Neural crest cell (in vitro differentiated cells): ENCODE measurements around the gene HMGN1. TPM values are rescaled to one million over a fixed set of nuclear protein-coding genes. Genes with fewer than 3 reads are reported as not detected.
"Not testable (repeated sequence)": the region's sequence is repeated elsewhere in the genome, so short reads cannot be mapped to it uniquely, and the experiment has no call there.

Experiments
- DNase-seq: peaks from one replicate; pipeline ENCODE4 v3.0.0; 2021; ENCODE audit warnings: low read depth, mixed read lengths, low spot score
- H3K27ac Mint-ChIP-seq: one replicate; pipeline ENCODE4 v1.8.0; 2021; ENCODE audit warnings: mild to moderate bottlenecking, mixed read lengths; ENCODE audit not compliant: unreplicated experiment
- H3K27me3 Mint-ChIP-seq: 2 replicates; pipeline ENCODE4 v1.8.0; 2021; ENCODE audit warnings: low read depth, mild to moderate bottlenecking, mixed read lengths
- H3K36me3 Mint-ChIP-seq: 2 replicates; pipeline ENCODE4 v1.8.0; 2021; ENCODE audit warnings: low read depth, mild to moderate bottlenecking, mixed read lengths
- H3K4me1 Mint-ChIP-seq: 2 replicates; pipeline ENCODE4 v1.8.0; 2021; ENCODE audit warnings: mixed read lengths
- H3K4me3 Mint-ChIP-seq: one replicate; pipeline ENCODE4 v1.8.0; 2021; ENCODE audit warnings: mild to moderate bottlenecking, mixed read lengths
- H3K9me3 Mint-ChIP-seq: 2 replicates; pipeline ENCODE4 v1.8.0; 2021; ENCODE audit warnings: mixed read lengths
- total RNA-seq: library from RNA; stranded (reverse); gene quantifications from 2 replicates; pipeline ENCODE4 v1.2.1, GENCODE V29; 2021
- TF ChIP-seq, protein P1 (sequence below): fragments of 200-600 bp; sonication (generic); conservative IDR thresholded peaks from 2 replicates; pipeline ENCODE4 v1.5.0; 2021; ENCODE audit warnings: antibody characterized with exemption, mild to moderate bottlenecking

Gene HMGN1
- total RNA-seq, 1 donor from 2014 or later, result 589 TPM

DNA sequence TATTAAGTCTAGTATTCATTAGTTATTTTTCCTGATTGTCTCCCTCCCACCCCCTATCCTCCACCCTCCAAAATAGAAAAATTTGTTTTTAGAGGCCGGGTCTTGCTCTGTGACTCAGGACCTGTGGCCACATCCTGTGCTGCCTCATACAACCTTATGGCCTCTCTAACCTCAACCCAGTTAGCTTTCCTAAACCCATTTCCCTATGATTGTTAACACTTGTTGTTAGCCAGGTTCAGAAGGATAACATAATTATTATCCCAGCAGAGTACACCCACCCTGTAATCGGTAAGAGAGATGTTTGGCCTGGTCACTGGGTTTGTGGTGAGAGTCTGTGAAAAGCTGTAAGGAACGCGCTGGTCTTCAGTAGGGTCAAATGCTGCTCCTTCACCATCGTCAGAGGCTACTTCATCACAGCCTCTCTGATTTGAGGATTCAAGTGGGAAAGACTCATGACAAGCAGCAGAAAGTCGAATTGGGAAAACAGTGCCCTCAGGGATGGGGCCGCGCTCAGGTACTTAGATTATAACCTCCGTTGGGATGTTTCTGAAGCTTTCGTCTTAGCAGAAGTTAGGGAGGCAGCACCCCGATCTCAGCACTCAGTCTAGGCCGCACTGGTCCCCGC, 35.9 kb upstream of the HMGN1 start:
- peaks cover 45% of the 10 kb centered on the region for H3K4me1 Mint-ChIP-seq
- no peak overlapping the region for H3K27ac Mint-ChIP-seq

DNA sequence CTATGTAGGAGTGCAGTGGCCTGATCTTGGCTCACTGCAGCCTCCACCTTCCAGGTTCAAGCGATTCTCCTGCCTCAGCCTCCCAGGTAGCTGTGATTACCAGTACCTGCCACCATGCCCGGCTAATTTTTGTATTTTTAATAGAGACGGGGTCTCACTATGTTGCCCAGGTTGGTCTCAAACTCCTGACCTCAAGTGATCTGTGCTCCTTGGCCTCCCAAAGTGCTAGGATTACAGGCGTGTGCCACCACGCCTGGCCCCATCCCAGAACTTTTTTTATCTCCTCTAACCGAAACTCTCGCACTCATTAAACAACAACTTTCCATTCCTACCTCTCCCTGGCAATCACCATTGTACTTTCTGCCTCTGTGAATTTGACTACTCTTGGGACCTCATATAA, 33.2 kb upstream of the HMGN1 start:
- not testable (repeated sequence) for H3K36me3 Mint-ChIP-seq, H3K27ac Mint-ChIP-seq
- peaks cover 25% of the 10 kb centered on the region for H3K4me1 Mint-ChIP-seq

More for the DNA sequence above, 35.9 kb upstream of the HMGN1 start:
- TF ChIP-seq, protein P1, sequence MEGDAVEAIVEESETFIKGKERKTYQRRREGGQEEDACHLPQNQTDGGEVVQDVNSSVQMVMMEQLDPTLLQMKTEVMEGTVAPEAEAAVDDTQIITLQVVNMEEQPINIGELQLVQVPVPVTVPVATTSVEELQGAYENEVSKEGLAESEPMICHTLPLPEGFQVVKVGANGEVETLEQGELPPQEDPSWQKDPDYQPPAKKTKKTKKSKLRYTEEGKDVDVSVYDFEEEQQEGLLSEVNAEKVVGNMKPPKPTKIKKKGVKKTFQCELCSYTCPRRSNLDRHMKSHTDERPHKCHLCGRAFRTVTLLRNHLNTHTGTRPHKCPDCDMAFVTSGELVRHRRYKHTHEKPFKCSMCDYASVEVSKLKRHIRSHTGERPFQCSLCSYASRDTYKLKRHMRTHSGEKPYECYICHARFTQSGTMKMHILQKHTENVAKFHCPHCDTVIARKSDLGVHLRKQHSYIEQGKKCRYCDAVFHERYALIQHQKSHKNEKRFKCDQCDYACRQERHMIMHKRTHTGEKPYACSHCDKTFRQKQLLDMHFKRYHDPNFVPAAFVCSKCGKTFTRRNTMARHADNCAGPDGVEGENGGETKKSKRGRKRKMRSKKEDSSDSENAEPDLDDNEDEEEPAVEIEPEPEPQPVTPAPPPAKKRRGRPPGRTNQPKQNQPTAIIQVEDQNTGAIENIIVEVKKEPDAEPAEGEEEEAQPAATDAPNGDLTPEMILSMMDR, result no peak
- Mint-ChIP-seq H3K4me3 (peak overlapping the region; percentile 61), H3K36me3 (no peaks in the 10 kb centered on the region), H3K27me3 (no peaks in the 10 kb centered on the region), H3K9me3 (no peaks in the 10 kb centered on the region)
- DNase-seq, result no peak

DNA sequence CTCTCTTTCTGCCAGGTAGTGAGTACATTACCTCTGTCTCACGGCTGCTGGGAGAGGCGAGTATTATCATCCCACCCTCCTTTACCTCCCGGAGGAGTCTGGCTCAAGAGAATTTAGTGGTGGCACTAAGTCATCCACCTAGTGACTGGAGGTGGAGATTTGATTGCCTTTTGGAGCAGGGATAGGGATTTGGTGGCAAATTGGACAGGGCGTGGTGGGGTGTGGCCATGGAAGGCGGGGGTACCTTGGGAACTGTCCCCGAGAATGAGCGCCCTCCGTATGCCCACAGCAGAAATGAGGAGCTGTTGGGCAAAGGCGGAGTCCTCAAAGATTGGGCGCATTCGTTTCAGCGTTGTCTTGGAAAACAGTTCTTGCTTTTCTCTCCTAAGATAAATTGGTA, 32.1 kb upstream of the HMGN1 start:
- DNase-seq, result no peak
- peaks cover 2% of the 10 kb centered on the region for H3K27me3 Mint-ChIP-seq
- H3K36me3 Mint-ChIP-seq, result no peaks in the 10 kb centered on the region
- H3K9me3 Mint-ChIP-seq, result no peaks in the 10 kb centered on the region
- H3K4me3 Mint-ChIP-seq, result peak overlapping the region; percentile 97
- H3K27ac Mint-ChIP-seq, result peak overlapping the region; percentile 71
- TF ChIP-seq, protein P1, result no peak
- H3K4me1 Mint-ChIP-seq, result peaks cover 25% of the 10 kb centered on the region

More for the DNA sequence above, 33.2 kb upstream of the HMGN1 start:
- DNase-seq, H3K9me3 Mint-ChIP-seq, H3K27me3 Mint-ChIP-seq: not testable (repeated sequence)
- peak overlapping the region; percentile 97 for H3K4me3 Mint-ChIP-seq

DNA sequence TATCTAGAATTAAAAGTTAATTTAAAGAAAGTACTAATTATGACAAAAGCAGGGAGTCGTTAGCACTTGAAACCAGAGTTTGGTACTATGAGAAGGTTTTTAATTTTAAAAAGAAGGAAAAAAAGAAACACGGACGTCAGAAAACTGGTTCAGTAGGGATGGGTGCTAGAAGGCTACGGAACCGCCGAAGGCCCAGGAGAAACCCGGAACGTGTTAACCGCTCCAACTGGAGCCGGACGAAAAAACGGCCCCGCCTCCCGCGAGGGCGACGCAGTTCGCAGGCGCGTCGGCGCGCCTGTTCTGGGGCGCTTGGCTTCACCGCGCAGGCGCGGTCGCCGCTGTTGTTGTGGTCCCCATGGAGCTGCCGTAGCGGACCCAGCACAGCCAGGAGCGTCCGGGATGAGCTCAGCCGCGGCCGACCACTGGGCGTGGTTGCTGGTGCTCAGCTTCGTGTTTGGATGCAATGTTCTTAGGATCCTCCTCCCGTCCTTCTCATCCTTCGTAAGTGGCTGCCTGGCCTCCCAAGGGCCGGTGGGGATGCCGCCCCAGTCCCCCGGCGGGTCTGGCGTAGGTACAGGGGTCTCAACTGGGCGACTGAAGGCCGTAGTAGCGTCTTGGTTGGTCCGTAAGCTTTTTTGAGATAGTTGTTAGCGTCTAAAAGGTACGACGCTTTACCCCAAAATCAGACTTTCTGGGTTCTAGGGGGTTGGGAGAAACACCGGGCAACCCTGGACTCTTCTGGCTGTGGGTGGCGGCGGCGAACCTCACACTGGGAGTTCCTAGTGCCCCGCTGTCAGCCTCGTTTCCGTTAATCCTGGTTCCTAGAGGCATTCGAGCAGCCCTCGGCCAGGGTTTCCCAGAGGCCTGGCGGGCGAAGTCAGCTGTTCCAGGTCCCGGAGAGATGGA, 31.4 kb upstream of the HMGN1 start:
- H3K27me3 Mint-ChIP-seq, result peaks cover 2% of the 10 kb centered on the region
- TF ChIP-seq, protein P1, result no peak
- H3K36me3 Mint-ChIP-seq, result no peaks in the 10 kb centered on the region
- peak overlapping the region; percentile 95 for H3K27ac Mint-ChIP-seq
- H3K4me1 Mint-ChIP-seq, result peaks cover 25% of the 10 kb centered on the region
- H3K4me3 Mint-ChIP-seq, result peak overlapping the region; percentile 97
- peak; percentile 84 for DNase-seq
- no peaks in the 10 kb centered on the region for H3K9me3 Mint-ChIP-seq

DNA sequence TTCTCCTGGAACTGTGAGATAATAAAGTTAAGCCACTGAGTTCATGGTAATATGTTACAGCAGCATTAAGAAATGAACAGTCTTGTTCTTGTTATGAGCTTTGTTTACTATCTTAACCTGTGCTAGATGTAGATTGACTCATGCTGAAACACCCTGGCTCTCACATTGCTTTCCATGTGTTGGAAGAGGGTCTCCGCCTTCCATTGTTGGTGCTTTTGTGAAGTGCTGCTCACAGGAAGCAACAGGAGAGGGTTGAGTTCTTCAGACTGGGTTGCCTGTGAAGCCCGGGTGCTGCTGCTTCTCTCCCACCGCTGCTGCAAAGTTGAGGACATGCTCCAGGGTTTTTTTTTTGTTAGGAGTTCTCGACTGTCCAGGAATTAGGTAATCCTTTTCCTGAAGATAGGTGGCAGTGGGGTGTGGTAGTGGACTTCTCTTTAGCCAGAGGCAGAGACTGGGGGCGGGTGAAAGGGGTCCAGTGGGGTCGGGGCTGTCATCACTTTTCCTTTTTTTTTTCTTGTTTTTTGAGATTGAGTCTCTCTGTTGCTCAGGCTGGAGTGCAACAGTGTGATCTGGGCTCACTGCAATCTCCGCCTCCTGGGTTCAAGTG, 28.7 kb upstream of the HMGN1 start:
- peaks cover 31% of the 10 kb centered on the region for H3K4me1 Mint-ChIP-seq
- TF ChIP-seq, protein P1, result no peak
- no peaks in the 10 kb centered on the region for H3K9me3 Mint-ChIP-seq
- no peak for DNase-seq
- H3K36me3 Mint-ChIP-seq, result no peaks in the 10 kb centered on the region
- no peak overlapping the region for H3K27ac Mint-ChIP-seq
- H3K4me3 Mint-ChIP-seq, result peak overlapping the region; percentile 0
- H3K27me3 Mint-ChIP-seq, result peaks cover 14% of the 10 kb centered on the region
